ENCODE measurements around the gene USP35.

The USP35 gene

DNA sequence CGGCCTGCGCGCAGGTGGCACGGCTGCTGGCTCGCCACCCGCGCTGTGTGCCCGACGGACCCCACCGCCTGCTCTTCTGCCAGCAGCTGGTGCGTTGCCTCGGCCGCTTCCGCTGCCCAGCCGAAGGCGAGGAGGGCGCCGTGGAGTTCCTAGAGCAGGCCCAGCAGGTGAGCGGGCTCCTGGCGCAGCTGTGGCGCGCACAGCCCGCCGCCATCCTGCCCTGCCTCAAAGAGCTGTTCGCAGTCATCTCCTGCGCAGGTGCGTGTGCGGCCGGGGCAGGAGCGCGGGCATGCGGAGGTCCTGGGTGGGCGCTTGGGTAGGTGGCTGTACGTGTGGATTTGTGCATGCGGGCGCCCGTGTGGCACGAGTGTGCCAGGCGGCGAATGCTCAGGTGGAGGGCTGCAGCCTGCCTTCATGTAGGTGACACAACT, 8.0 kb downstream of the USP35 start:
- DNase-seq, result no peak

- DNase-seq, result no peak
Observed at GRCh38 chr11:78197816-78198215, 9.1 kb downstream of the USP35 start.

DNA sequence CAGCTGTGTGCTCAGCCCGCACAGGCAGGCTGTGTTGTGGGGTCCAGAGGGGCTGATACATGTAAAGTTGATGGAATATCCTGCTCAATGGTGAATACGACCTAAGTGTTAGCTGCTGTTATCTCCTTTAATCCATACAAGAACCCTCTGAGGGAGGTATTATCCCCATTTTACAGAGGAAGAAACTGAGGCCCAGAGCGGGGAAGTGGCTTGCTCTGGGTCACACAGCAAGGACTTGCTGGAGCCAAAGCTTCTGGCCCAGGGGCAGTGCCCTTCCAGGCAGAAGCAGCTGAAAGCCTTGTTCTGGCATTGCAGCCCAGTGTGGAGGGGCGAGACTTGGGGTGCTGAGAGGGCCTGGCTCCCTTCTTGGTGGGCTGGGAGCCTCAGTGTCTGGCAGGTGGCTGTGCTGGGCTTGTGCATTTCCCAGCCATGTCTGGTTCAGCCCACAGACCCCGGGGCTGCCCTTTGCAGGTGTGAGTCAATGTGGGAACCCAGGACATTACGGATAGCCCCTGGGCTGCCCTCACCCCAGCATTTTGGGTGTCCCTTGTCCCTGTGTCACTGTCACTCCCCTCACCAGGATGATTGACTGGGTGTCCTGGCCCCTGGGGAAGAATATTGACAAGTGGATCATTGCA, 10.4 kb downstream of the USP35 start:
- no peak for DNase-seq

- no peak for DNase-seq
Observed at GRCh38 chr11:78199653-78200015, 10.9 kb downstream of the USP35 start.

DNA sequence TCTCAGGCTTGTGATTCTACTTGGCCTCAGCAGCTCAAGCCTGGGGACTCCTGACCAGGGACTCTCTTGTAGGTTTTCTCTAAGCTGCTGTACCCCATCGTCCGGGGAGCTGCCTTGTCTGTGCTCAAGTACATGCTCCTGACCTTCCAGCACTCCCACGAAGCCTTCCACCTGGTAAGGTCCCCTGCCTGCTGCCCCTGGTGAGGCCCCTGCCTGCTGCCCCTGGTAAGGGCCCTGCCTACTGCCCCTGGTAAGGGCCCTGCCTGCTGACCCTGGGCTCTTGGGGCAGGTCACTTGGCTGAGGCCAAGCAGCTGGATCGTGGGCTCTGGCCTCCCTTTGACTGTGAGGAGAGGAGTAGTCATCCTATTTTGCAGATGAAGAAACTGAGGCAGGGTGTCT, 11.3 kb downstream of the USP35 start:
- no peak for DNase-seq

DNA sequence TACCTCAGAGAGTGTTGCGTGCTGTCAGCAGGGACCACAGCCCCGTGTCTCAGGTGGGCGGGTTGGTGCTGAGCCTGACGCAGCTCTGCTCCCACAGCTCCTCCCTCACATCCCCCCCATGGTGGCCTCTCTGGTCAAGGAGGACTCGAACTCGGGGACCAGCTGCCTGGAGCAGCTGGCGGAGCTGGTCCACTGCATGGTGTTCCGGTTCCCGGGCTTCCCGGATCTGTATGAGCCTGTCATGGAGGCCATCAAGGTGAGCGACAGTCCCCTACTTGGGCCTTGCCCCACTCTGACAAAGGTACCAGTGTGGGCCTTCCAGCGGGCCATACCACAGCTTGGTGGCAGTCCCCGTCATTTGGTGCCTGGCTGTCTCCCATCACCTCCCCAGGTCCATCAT, 11.8 kb downstream of the USP35 start:
- DNase-seq, result no peak

DNA sequence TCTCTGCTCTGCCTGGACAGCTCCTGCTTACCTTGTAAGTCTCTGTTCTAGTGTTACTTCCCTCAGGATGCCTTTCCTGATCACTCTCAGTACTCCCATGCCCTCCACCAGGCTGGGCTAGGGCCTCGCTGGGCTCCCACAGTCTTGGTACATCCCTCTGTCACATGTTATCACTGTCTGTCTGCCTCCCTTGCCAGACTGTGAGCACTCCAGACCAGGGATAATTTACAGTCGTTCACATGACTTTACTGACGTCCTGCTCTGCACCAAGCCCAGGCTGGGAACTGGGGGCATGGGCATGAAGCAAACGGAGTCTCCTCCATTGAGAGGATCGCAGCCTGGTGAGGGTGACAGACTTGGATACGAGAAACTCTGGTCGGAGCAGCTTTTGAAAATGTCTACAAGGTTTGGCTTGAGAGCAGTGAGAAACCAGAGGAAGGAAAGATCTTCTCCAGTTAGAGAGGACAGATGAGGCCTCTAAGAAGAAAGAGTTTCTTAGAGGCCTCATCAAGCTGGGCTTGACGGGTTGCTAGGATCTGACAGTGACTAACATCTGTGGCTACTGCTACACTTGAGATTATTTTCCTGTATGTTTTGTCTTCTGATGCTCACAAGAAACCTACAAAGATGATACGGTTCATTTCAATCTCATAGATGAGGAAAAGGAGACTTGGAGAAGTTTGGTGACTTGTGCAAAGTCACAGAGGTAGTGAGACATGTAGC, 12.5 kb downstream of the USP35 start:
- no peak for DNase-seq

DNA sequence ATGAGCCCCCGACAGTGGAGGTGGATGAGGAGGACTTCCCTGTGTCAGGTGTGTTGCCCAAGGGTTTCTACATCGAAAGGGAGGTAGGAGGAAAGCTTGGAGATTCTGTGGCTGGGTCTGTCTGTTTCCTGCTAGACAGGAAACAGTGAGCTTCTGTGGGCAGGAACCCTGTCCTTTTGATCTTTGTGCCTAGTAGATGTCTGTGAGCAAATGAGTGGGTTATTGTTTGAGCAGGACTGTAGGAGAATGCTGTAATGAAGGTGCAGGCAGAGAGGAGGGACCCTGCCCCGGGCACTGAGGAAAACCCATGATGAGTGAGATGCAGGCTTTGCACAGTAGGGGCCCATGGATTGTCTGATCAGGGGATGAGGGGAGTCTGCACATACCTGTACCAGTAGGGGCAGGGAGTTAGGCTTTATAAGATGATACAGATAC, 14.0 kb downstream of the USP35 start:
- DNase-seq, result no peak

GRCh38 chr11:78203184-78203583, 14.5 kb downstream of the USP35 start:
- no peak for DNase-seq

GRCh38 chr11:78205256-78205655, 16.5 kb downstream of the USP35 start:
- no peak for DNase-seq

DNA sequence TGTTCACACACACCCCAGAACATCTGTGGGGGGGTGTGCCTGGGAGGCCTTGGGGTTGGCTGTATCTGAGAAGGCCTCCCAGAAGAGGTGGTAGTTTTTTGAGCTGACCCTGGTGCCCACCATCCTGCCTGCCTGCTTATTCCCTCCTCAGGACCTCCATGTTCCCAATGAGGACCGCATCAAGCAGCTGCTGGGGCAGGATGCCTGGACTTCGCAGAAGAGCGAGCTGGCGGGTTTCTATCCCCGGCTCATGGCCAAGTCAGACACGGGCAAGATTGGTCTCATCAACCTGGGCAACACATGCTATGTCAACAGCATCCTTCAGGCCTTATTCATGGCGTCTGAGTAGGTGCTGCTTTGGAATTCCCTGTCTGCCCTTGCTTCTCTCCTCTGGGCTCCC, 17.0 kb downstream of the USP35 start:
- no peak for DNase-seq

GRCh38 chr11:78207532-78208256, 19.0 kb downstream of the USP35 start:
- DNase-seq, result no peak

DNA sequence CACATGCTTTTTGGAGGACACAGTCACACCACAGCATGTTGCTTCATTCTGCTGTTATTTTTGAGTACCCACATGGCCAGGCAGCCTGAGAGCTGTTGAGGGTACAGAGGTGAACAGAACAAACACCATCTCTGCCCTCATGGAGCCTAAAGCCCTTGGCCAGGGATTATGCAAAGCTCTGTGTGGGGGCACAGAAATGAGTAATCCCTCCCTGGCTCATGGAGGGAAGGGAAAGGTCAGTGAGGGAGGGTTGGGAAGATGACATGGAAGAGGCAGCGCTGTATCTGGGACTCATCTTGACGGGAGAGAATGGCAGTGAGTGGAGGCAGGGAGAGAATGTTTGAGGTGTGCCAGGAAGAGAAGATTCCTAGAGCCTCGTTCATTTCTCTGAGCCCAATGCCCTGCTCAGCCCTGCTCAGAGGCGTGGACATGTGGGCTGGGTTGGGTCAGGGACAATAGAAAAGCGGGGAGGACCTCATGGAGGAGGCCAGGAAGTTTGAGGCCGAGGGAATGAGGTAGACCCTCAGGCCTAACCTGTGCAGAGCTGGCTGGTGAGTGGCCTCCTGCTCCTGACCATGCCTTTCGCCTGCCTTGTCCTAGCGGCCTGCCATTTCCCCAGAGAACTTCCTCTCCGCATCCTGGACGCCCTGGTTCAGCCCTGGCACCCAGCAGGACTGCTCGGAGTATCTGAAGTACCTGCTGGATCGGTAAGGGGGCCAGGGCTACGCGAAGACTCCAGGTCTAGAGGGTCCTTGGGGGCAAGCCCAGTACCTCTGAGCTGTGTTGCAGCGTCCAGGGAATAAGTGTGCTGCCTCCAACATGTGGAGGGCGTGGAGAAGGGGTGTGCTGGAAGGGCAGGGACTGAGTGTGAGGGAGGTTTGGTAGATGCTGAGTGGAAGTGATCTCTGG, 19.8 kb downstream of the USP35 start:
- no peak for DNase-seq

DNA sequence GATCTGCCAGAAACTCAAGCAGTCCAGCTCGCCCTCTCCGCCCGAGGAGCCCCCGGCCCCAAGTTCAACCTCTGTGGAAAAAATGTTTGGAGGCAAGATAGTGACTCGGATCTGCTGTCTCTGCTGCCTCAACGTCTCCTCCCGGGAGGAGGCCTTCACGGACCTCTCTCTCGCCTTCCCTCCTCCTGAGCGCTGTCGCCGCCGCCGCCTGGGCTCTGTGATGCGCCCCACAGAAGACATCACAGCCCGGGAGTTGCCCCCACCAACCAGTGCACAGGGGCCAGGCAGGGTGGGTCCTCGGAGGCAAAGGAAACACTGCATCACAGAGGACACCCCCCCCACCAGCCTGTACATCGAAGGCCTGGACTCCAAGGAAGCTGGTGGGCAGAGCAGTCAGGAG, 20.8 kb downstream of the USP35 start:
- DNase-seq, result no peak

DNA sequence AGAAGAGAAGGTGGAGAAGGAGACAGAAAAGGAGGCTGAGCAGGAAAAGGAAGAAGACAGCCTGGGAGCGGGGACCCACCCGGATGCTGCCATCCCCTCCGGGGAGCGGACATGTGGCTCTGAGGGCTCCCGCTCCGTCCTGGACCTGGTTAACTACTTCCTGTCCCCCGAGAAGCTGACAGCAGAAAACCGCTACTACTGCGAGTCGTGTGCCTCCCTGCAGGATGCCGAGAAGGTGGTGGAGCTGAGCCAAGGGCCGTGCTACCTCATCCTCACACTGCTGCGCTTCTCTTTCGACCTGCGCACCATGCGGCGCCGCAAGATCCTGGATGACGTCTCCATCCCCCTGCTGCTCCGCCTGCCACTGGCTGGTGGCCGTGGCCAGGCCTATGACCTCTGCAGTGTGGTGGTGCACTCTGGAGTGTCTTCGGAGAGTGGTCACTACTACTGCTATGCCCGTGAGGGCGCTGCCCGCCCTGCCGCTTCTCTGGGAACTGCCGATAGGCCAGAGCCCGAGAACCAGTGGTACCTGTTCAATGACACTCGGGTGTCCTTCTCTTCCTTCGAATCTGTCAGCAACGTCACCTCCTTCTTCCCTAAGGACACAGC, 21.4 kb downstream of the USP35 start:
- DNase-seq, result no peak

- DNase-seq, result no peak
Observed at GRCh38 chr11:78211565-78211964, 22.8 kb downstream of the USP35 start.

DNA sequence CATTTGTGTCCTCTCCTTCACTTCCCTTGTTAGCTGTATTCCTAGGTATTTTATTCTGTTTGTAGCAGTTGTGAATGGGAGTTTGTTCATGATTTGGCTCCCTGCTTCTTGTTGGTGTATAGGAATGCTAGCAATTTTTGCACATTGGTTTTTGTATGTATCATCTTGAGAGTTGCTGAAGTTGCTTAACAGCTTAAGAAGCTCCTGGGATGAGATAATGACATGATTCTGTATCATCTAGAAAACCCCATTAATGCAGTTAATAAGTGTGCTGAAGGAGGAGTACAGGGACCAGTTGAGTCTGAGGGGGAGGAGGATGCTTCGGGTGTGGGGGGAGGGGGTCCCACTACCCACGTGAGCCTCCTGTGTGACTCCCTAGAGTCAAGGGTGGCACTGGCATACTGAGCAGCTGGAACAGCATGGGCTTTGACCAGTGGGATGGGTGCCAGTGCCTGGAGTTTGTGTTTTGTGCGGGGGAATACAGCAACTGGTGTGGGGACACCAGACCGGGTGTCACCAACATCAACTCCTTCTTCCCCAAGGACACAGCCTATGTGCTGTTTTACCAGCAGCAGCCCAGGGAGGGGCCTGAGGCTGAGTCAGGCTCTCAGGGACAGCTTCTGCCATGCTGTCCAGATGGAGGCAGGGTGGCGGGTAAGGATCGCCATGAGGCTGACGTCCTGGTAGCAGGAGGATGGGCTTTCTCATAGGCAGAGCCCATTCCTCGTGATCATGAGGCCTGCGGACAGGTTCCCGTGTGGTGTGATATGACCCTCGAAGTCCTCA, 24.1 kb downstream of the USP35 start:
- DNase-seq, result peak; percentile 16

GRCh38 chr11:78213526-78214330, 25.0 kb downstream of the USP35 start:
- DNase-seq, result no peak

GRCh38 chr11:78214331-78215194, 25.8 kb downstream of the USP35 start:
- DNase-seq, result no peak

GRCh38 chr11:78216021-78216420, 27.3 kb downstream of the USP35 start:
- DNase-seq, result no peak

Data from fibroblast of skin of back (primary cell).